GM21515 (cell line): ENCODE data around the gene TBC1D19.
"Not testable (repeated sequence)": the region's sequence is repeated elsewhere in the genome, so short reads cannot be mapped to it uniquely, and the experiment has no call there.

Source experiments
- ATAC-seq: cut with Tn5 transposase; IDR thresholded peaks from one replicate; pipeline ENCODE4 v1.9.1; 2021; ENCODE audit not compliant: unreplicated experiment

The TBC1D19 gene

DNA sequence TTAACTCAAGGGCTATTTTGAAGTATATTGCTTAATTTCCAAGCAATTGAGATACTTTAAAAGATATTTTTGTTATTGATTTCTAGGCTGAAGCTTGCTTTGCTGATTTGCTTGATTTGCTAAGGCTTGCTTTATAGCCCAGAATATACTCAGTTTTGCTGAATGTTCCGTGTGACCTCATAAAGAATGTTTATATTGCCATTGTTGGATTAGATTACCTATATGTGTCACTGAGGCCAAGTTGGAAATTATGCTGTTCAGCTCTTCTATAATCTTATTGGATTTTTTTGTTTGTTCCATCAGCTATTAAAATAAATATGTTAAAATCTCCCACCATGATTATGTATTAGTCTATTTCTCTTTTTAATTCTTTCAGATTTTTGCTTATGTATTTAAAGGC is 13.0 kb downstream of the TBC1D19 start:
- ATAC-seq, result no peak

GRCh38 chr4:26601204-26601603 is 17.3 kb downstream of the TBC1D19 start:
- ATAC-seq, result no peak

DNA sequence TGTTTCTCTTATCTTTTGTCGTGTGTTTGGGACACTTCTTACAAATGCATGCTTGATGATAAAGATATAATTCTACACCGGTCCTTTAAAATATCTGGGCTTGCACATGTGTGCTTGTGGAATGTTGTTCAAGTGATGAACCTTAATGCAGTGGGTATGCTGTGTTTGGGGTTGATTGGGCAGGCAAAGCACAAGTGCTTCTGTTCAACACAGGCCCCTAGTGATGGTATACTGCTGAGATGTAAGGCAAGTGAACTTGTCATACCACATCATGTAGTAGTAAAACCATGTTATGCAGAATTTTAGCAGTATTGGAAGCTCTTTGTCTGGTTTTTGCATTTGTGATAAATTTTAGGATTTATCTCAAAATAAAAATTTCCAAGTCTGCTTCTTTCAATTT is 23.9 kb downstream of the TBC1D19 start:
- ATAC-seq, result no peak

- ATAC-seq, result no peak
These were observed 25.5 kb downstream of the TBC1D19 start for GRCh38 chr4:26609391-26609790.

GRCh38 chr4:26609868-26610267 is 26.0 kb downstream of the TBC1D19 start:
- no peak for ATAC-seq

GRCh38 chr4:26611372-26611771 is 27.5 kb downstream of the TBC1D19 start:
- no peak for ATAC-seq

DNA sequence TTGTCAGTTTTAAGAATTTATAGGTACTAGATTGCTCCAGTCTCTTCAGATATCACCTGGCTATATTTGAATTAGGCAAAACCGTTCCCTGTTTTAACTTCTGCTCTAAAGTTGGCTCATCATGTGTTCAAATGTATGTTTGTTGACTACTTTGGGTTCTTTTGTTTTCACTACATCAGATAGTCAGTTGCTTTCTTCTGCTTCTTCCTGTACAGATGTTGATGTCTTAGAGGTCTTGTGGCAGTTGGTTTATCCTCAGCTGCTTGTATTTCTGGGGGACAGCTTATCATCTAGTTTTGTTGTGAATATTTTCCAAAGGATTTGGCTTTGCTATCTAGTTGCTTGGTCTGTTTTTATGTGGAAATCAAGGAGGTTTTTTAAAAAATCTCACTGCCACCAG is 28.0 kb downstream of the TBC1D19 start:
- ATAC-seq, result no peak

DNA sequence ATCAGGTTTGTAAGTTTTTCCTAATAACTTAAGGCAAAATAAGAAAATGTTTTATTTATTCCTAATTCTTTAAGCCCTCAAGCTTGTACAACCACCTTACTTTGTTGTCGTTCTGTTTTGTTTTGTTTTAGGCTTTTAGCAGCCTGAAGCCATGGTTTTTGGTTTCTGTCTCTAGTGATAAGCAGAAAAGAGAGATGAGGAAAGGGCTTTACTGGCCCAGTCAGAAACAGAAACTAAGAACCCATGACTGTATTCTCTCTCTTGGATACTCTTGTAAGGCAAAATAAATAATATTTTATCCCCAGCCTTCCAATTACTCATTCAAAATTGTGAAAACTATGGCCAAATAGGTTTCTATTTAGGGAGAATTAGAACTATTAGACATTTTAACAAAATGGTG is 29.4 kb downstream of the TBC1D19 start:
- ATAC-seq, result no peak

- no peak for ATAC-seq
These were observed 29.9 kb downstream of the TBC1D19 start for GRCh38 chr4:26613735-26614134.

DNA sequence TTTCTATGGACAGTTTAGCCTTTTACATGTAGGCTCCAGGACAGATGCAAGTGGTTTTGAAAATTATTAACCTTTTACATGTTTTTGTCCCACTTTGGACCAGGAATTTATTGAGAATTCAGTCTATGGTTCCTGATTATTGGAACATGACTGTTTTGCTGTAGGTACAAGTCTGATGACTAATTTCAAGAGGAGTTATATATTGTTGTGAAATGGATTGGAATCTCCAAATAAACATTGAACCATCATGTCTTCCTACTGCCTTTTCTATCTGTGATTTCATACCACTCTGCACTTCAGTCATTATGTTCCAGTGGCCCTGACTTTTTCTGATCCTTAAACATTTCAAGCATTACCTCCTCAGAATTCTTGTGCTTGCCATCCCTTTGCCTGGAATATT is 35.9 kb downstream of the TBC1D19 start:
- no peak for ATAC-seq

GRCh38 chr4:26621366-26621765 is 37.5 kb downstream of the TBC1D19 start:
- no peak for ATAC-seq

DNA sequence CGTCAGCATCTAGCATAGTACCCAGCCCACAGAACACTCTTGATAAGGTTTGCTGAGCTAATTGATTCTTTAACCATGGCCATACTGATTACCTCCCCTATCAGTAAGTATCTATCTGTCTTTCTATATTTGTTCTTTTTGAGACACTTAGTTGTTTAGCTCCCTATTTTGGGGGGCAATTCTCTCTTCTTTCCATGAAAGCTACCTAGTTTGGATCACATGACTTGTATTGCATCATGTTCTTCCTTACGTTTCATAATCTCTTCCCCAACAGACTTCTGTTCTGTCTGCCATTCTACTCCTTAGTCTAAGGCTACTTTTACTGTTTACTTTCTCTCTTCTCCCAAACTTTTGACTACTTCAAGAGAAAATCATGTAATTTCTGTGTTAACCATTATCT is 39.0 kb downstream of the TBC1D19 start:
- no peak for ATAC-seq

GRCh38 chr4:26626658-26627057 is 42.8 kb downstream of the TBC1D19 start:
- ATAC-seq, result not testable (repeated sequence)

DNA sequence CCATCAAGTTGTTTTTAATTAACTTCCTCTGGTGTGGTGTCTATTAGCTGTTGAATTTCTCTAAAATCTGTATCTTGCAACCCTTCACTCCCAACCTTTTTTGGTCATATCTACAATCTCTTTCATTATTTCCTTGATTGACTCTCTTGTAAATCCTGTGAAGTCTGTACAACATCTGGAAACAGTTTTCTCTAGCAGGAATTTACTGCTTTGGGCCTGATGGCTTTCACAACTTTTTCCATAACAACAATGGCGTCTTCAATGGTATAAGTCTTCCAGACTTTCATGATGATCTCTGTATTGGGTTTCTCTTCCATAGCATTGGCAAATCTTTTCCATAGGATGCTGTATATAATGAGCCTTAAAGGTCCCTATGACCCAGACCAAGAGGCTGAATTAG is 49.0 kb downstream of the TBC1D19 start:
- no peak for ATAC-seq

GRCh38 chr4:26634237-26634636 is 50.4 kb downstream of the TBC1D19 start:
- ATAC-seq, result no peak

- no peak for ATAC-seq
These were observed 52.6 kb downstream of the TBC1D19 start for GRCh38 chr4:26636458-26636857.

DNA sequence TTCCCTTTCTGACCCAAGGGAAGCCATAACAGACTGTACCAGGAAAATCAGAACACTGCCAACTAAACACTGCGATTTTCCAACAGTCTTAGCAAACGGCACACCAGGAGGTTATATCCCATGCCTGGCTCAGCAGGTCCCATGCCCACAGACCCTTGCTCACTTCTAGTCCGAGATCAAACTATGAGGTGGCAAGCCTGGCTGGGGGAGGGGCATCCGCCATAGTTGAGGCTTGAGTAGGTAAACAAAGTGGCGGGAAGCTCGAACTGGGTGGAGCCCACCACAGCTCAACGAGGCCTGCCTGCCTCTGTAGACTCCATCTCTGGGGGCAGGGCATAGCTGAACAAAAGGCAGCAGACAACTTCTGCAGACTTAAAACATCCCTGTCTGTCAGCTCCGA is 56.8 kb downstream of the TBC1D19 start:
- not testable (repeated sequence) for ATAC-seq

GRCh38 chr4:26647523-26648224 is 63.8 kb downstream of the TBC1D19 start:
- no peak for ATAC-seq

- ATAC-seq, result no peak
These were observed 64.4 kb downstream of the TBC1D19 start for GRCh38 chr4:26648260-26648659.

GRCh38 chr4:26660261-26660660 is 76.4 kb downstream of the TBC1D19 start:
- ATAC-seq, result no peak

DNA sequence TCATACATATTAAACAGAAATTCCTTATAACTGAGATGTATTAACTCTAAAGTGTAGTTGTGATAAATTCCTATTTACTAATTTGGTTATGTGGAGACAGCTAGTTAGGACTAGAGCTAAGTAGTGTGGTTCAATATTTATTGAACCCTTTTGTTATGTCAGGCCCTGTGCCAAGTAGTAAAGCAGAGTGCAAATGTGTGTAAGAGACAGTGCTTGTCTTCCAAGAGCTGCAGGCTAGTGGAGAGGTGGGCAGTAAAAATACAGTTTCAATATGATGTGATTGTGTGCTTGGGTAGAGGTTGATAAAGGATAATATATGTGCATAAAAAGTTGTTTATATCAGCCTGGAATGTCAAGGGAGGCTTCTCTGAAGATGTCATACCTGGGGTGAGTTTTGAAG is 80.0 kb downstream of the TBC1D19 start:
- ATAC-seq, result no peak

DNA sequence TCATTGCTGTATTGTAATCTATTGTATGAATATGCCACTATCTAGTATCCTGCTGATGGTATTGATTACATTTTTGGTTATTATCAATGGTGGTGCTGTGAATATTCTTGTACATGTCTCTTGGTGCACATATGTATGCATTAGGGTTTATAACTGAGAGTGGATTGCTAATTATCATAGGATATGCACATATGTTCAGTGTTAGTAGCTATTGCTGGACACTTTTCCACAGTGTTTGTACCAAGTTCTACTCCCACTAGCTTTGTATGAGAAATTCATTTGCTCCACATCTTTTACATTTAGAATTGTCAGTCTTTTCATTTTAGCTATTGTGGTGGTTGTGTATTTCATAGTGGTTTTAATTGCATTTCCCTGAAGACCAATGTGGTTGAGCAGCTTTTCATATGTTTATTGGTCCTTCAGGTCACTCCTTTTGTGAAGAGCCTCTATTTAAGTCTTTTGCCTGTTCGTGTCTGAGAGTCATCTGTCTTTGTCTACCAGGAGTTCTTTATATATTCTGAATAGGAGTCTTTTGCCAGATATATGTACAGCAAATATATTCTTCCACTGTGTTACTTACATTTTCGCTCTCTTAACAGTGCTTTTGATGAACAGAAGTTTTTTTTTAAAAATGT is 87.1 kb downstream of the TBC1D19 start:
- ATAC-seq, result no peak
